GM06990 (cell line): Measurements from ENCODE around the gene TRPC1.
"Not testable (repeated sequence)": the region's sequence is repeated elsewhere in the genome, so short reads cannot be mapped to it uniquely, and the experiment has no call there.

Experiments used
- DNase-seq: peaks from one replicate; pipeline ENCODE4 v3.0.0-alpha.2; 2011; ENCODE audit not compliant: insufficient read length; ENCODE audit errors: extremely low read depth
- H3K27me3 ChIP-seq: replicated peaks from 2 replicates; pipeline ENCODE4 v1.6.0; 2011; ENCODE audit warnings: low read length; ENCODE audit not compliant: control insufficient read depth, insufficient read depth
- H3K36me3 ChIP-seq: 2 replicates; pipeline ENCODE4 v1.5.1; 2011; ENCODE audit warnings: low read length; ENCODE audit not compliant: control insufficient read depth, insufficient read depth
- H3K4me3 ChIP-seq: replicated peaks from 2 replicates; pipeline ENCODE4 v1.5.1; 2011; ENCODE audit warnings: low read depth, mild to moderate bottlenecking, control low read depth, low read length
- CTCF ChIP-seq: IDR thresholded peaks from 2 replicates; pipeline ENCODE4 v1.5.1; 2011; ENCODE audit warnings: low read length, control low read depth, mild to moderate bottlenecking, inconsistent platforms; ENCODE audit not compliant: insufficient read depth, poor library complexity, severe bottlenecking

Gene TRPC1

GRCh38 chr3:142693136-142693853, 30.5 kb upstream of the TRPC1 start:
- no peaks in the 10 kb centered on the region for H3K36me3 ChIP-seq
- no peak for TF ChIP-seq CTCF
- DNase-seq = no peak

GRCh38 chr3:142694225-142694624, 29.6 kb upstream of the TRPC1 start:
- DNase-seq = no peak
- Histone ChIP-seq H3K36me3 (no peaks in the 10 kb centered on the region), H3K27me3 (no peaks in the 10 kb centered on the region), H3K4me3 (no peak overlapping the region)
- TF ChIP-seq CTCF = no peak

More at GRCh38 chr3:142693136-142693853, 30.5 kb upstream of the TRPC1 start:
- H3K4me3 ChIP-seq = no peak overlapping the region
- no peaks in the 10 kb centered on the region for H3K27me3 ChIP-seq

GRCh38 chr3:142705198-142705597, 18.6 kb upstream of the TRPC1 start:
- no peak for DNase-seq
- no peaks in the 10 kb centered on the region for H3K36me3 ChIP-seq
- H3K4me3 ChIP-seq = no peak overlapping the region
- no peaks in the 10 kb centered on the region for H3K27me3 ChIP-seq
- TF ChIP-seq CTCF = no peak

- Histone ChIP-seq H3K27me3 (no peaks in the 10 kb centered on the region), H3K4me3 (no peak overlapping the region), H3K36me3 (no peaks in the 10 kb centered on the region)
- TF ChIP-seq CTCF = no peak
- DNase-seq = no peak
These were observed 17.3 kb upstream of the TRPC1 start for GRCh38 chr3:142706321-142707127.

- Histone ChIP-seq H3K36me3 (no peaks in the 10 kb centered on the region), H3K4me3 (no peak overlapping the region), H3K27me3 (no peaks in the 10 kb centered on the region)
- TF ChIP-seq CTCF = no peak
- no peak for DNase-seq
These were observed 14.6 kb upstream of the TRPC1 start for GRCh38 chr3:142709207-142709606.

- not testable (repeated sequence) for DNase-seq, H3K4me3 ChIP-seq, H3K27me3 ChIP-seq, H3K36me3 ChIP-seq
These were observed 9.0 kb upstream of the TRPC1 start for GRCh38 chr3:142714882-142715281.
